GM12878 (cell line): ENCODE results near the gene TNP2. TPM values are rescaled to one million over a fixed set of nuclear protein-coding genes. Genes with fewer than 3 reads are reported as not detected.

Experiments used
- CBFB ChIP-seq: IDR thresholded peaks from 2 replicates; pipeline ENCODE4 v1.6.1; 2016; ENCODE audit warnings: antibody characterized with exemption, low read depth
- DPF2 ChIP-seq: fragments of 450-650 bp; IDR thresholded peaks from 2 replicates; pipeline ENCODE4 v1.6.1; 2017; ENCODE audit warnings: mild to moderate bottlenecking
- LARP7 ChIP-seq: fragments of 450-650 bp; IDR thresholded peaks from 2 replicates; pipeline ENCODE4 v1.6.1; 2017; ENCODE audit warnings: mild to moderate bottlenecking
- POLR2AphosphoS2 ChIP-seq: IDR thresholded peaks from 2 replicates; pipeline ENCODE4 v1.6.1; 2011; ENCODE audit warnings: low read depth, mild to moderate bottlenecking, low read length, improper control_type of control experiment, moderate library complexity
- POU2F2 ChIP-seq: IDR thresholded peaks from 3 replicates; pipeline ENCODE4 v1.6.1; 2011; ENCODE audit warnings: low read depth, mild to moderate bottlenecking, low read length, borderline replicate concordance
- STAT1 ChIP-seq: fragments of 450-650 bp; conservative IDR thresholded peaks from 2 replicates; pipeline ENCODE4 v1.6.1; 2014; ENCODE audit warnings: antibody characterized with exemption, mild to moderate bottlenecking
- TCF12 ChIP-seq: IDR thresholded peaks from 2 replicates; pipeline ENCODE4 v1.6.1; 2011; ENCODE audit warnings: low read depth, mild to moderate bottlenecking, low read length
- ZNF622 ChIP-seq: fragments of 450-650 bp; IDR thresholded peaks from 2 replicates; pipeline ENCODE4 v1.6.1; 2017; ENCODE audit warnings: mild to moderate bottlenecking, inconsistent platforms
- polyA plus RNA-seq, 11 experiments: library from polyadenylated mRNA; depleted of rRNA in 4 of 11; unstranded in 6 of 11; stranded (reverse) in 5 of 11; fragments of >200 nt; fragmentation: Nextera tagmentation in 4 of 11; fragmentation: Illumina TruSeq in 1 of 11; extraction: Ambion mirVana in 4 of 11; extraction: Trizol in 1 of 11; gene quantifications; 1 replicate in 1 of 11; 2 replicates in 10 of 11; pipeline versions ENCODE4 v1.2.1 to v1.2.3, GENCODE V29; 2011 to 2016; ENCODE audit warnings: inconsistent platforms in 2 of 11, missing spikeins in 2 of 11, low read depth in 1 of 11
- total RNA-seq, 4 experiments: library from RNA; depleted of rRNA in 3 of 4; stranded (reverse); fragments of >200 nt in 3 of 4; fragmentation: Illumina TruSeq in 1 of 4; extraction: Trizol in 1 of 4; gene quantifications; 2 replicates each; pipeline versions ENCODE4 v1.2.1 to v1.2.3, GENCODE V29; 2013 to 2021
- TF ChIP-seq, protein P1 (sequence below): IDR thresholded peaks from 2 replicates; pipeline ENCODE4 v1.6.1; 2012; ENCODE audit warnings: improper control_type of control experiment, low read depth, low read length; ENCODE audit not compliant: insufficient replicate concordance
- TF ChIP-seq, protein P2 (sequence below): fragments of 450-650 bp; IDR thresholded peaks from 2 replicates; pipeline ENCODE4 v1.6.1; 2018; ENCODE audit warnings: mild to moderate bottlenecking, low read depth, moderate library complexity; ENCODE audit not compliant: partially characterized antibody
- TF ChIP-seq, protein P3 (sequence below): fragments of 450-650 bp; IDR thresholded peaks from 2 replicates; pipeline ENCODE4 v1.6.1; 2017; ENCODE audit warnings: mild to moderate bottlenecking, moderate library complexity
- TF ChIP-seq, protein P4 (sequence below): fragments of 450-650 bp; conservative IDR thresholded peaks from 2 replicates; pipeline ENCODE4 v1.6.1; 2017; ENCODE audit warnings: mild to moderate bottlenecking, moderate library complexity

TNP2 gene
- total and polyA plus RNA-seq, 10 of the 15 experiments (the other 5 are each of a cell fraction or from before 2014, with no cell fraction given) = not detected

DNA sequence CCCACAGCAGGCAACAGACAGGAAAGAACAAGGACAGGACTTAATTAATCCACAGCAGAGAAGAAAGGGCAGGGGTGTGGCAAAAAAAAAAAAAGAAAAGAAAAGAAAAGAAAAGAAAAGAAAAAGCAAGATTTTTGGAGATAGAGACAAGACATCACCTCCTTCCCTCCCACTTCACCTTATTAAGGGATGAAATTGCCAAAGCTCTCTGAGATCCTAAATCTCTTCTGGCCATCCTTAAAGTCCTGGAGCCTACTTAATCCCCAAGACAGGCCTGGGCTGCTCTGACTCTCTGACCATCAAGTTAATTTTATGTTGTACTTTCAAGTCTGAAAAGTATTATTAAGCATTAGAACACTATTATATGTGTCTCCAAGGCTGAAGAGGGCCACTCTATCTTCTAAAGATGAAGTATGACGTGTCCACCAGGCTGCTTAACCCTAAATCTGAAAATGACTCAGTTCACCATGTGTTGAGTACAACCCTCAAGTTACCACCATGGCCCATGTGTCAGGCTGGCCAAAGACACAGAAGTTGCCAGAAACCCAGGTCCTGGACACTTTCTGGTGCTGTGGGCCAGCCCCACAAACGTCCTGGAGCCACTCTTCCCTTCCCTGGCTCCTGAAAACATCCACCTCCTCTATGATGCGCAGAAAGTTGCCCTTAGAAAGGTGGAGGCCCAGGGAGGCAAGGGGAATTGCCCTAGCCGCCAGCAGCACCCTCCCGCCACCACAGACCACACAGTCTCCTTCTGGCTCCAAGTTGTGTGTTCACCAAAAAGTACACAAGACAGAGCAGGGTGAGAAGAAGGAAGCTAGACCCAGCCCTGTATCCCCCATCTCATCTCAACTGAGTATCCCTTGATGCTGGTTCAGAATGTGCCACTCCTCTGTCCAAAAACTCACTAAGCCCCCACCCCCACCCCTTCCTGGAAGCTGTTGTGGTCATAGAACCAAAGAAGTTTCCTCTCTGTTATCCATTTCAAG is 15.8 kb downstream of the TNP2 start (continued):
- TF ChIP-seq, protein P1, sequence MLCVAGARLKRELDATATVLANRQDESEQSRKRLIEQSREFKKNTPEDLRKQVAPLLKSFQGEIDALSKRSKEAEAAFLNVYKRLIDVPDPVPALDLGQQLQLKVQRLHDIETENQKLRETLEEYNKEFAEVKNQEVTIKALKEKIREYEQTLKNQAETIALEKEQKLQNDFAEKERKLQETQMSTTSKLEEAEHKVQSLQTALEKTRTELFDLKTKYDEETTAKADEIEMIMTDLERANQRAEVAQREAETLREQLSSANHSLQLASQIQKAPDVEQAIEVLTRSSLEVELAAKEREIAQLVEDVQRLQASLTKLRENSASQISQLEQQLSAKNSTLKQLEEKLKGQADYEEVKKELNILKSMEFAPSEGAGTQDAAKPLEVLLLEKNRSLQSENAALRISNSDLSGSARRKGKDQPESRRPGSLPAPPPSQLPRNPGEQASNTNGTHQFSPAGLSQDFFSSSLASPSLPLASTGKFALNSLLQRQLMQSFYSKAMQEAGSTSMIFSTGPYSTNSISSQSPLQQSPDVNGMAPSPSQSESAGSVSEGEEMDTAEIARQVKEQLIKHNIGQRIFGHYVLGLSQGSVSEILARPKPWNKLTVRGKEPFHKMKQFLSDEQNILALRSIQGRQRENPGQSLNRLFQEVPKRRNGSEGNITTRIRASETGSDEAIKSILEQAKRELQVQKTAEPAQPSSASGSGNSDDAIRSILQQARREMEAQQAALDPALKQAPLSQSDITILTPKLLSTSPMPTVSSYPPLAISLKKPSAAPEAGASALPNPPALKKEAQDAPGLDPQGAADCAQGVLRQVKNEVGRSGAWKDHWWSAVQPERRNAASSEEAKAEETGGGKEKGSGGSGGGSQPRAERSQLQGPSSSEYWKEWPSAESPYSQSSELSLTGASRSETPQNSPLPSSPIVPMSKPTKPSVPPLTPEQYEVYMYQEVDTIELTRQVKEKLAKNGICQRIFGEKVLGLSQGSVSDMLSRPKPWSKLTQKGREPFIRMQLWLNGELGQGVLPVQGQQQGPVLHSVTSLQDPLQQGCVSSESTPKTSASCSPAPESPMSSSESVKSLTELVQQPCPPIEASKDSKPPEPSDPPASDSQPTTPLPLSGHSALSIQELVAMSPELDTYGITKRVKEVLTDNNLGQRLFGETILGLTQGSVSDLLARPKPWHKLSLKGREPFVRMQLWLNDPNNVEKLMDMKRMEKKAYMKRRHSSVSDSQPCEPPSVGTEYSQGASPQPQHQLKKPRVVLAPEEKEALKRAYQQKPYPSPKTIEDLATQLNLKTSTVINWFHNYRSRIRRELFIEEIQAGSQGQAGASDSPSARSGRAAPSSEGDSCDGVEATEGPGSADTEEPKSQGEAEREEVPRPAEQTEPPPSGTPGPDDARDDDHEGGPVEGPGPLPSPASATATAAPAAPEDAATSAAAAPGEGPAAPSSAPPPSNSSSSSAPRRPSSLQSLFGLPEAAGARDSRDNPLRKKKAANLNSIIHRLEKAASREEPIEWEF = no peak
- TF ChIP-seq DPF2 = peak; percentile 17; the same call in 1 of the 2 replicates
- TF ChIP-seq, protein P2, sequence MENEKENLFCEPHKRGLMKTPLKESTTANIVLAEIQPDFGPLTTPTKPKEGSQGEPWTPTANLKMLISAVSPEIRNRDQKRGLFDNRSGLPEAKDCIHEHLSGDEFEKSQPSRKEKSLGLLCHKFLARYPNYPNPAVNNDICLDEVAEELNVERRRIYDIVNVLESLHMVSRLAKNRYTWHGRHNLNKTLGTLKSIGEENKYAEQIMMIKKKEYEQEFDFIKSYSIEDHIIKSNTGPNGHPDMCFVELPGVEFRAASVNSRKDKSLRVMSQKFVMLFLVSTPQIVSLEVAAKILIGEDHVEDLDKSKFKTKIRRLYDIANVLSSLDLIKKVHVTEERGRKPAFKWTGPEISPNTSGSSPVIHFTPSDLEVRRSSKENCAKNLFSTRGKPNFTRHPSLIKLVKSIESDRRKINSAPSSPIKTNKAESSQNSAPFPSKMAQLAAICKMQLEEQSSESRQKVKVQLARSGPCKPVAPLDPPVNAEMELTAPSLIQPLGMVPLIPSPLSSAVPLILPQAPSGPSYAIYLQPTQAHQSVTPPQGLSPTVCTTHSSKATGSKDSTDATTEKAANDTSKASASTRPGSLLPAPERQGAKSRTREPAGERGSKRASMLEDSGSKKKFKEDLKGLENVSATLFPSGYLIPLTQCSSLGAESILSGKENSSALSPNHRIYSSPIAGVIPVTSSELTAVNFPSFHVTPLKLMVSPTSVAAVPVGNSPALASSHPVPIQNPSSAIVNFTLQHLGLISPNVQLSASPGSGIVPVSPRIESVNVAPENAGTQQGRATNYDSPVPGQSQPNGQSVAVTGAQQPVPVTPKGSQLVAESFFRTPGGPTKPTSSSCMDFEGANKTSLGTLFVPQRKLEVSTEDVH = no peak
- no peak for TF ChIP-seq ZNF622
- TF ChIP-seq LARP7 = no peak
- TF ChIP-seq CBFB = peak; percentile 31; the same call in 1 of the 2 replicates
- TF ChIP-seq STAT1 = no peak
- no peak for TF ChIP-seq TCF12
- TF ChIP-seq, protein P3, sequence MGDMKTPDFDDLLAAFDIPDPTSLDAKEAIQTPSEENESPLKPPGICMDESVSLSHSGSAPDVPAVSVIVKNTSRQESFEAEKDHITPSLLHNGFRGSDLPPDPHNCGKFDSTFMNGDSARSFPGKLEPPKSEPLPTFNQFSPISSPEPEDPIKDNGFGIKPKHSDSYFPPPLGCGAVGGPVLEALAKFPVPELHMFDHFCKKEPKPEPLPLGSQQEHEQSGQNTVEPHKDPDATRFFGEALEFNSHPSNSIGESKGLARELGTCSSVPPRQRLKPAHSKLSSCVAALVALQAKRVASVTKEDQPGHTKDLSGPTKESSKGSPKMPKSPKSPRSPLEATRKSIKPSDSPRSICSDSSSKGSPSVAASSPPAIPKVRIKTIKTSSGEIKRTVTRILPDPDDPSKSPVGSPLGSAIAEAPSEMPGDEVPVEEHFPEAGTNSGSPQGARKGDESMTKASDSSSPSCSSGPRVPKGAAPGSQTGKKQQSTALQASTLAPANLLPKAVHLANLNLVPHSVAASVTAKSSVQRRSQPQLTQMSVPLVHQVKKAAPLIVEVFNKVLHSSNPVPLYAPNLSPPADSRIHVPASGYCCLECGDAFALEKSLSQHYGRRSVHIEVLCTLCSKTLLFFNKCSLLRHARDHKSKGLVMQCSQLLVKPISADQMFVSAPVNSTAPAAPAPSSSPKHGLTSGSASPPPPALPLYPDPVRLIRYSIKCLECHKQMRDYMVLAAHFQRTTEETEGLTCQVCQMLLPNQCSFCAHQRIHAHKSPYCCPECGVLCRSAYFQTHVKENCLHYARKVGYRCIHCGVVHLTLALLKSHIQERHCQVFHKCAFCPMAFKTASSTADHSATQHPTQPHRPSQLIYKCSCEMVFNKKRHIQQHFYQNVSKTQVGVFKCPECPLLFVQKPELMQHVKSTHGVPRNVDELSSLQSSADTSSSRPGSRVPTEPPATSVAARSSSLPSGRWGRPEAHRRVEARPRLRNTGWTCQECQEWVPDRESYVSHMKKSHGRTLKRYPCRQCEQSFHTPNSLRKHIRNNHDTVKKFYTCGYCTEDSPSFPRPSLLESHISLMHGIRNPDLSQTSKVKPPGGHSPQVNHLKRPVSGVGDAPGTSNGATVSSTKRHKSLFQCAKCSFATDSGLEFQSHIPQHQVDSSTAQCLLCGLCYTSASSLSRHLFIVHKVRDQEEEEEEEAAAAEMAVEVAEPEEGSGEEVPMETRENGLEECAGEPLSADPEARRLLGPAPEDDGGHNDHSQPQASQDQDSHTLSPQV = no peak
- peak; percentile 63 for TF ChIP-seq POLR2AphosphoS2
- peak; percentile 43; the same call in 1 of the 3 replicates for TF ChIP-seq POU2F2
- TF ChIP-seq, protein P4, sequence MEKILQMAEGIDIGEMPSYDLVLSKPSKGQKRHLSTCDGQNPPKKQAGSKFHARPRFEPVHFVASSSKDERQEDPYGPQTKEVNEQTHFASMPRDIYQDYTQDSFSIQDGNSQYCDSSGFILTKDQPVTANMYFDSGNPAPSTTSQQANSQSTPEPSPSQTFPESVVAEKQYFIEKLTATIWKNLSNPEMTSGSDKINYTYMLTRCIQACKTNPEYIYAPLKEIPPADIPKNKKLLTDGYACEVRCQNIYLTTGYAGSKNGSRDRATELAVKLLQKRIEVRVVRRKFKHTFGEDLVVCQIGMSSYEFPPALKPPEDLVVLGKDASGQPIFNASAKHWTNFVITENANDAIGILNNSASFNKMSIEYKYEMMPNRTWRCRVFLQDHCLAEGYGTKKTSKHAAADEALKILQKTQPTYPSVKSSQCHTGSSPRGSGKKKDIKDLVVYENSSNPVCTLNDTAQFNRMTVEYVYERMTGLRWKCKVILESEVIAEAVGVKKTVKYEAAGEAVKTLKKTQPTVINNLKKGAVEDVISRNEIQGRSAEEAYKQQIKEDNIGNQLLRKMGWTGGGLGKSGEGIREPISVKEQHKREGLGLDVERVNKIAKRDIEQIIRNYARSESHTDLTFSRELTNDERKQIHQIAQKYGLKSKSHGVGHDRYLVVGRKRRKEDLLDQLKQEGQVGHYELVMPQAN = 0 out of 2 replicates have a peak, but pooled peaks have one; percentile 42
